Right lobe of liver (tissue), 6 donors: ENCODE measurements around the gene THADA. TPM values are rescaled to one million over a fixed set of nuclear protein-coding genes. Genes with fewer than 3 reads are reported as not detected.

Source experiments
- ATAC-seq, 4 donors: fragments of 200-7000 bp; cut with Tn5 transposase; one replicate each; pipeline ENCODE4 v1.9.1; 2020; ENCODE audit warnings: mild to moderate bottlenecking in 4 of 4, moderate library complexity in 4 of 4
- DNase-seq, 3 donors: peaks; one replicate each; pipeline ENCODE4 v3.0.0-alpha.2; 2020
- H3K27ac ChIP-seq, 3 donors: fragments of 200-600 bp; one replicate each; pipeline ENCODE4 v1.8.0; 2022
- H3K27me3 ChIP-seq, 2 donors: fragments of 200-600 bp; one replicate each; pipeline ENCODE4 v1.8.0; 2022
- H3K36me3 ChIP-seq, 4 donors: fragments of 200-600 bp; sonication (generic) in 1 of 4; one replicate each; pipeline versions ENCODE4 v1.5.1 to v1.8.0; 2017 to 2022; ENCODE audit warnings: control low read depth in 1 of 4
- H3K4me1 ChIP-seq, 4 donors: fragments of 200-600 bp; sonication (generic) in 1 of 4; one replicate each; pipeline versions ENCODE4 v1.5.1 to v1.8.0; 2017 to 2022; ENCODE audit warnings: control low read depth in 1 of 4
- H3K4me3 ChIP-seq, 3 donors: fragments of 200-600 bp; one replicate each; pipeline ENCODE4 v1.8.0; 2022
- H3K9me3 ChIP-seq, 4 donors: fragments of 200-600 bp; sonication (generic) in 1 of 4; one replicate each; pipeline versions ENCODE4 v1.5.1 to v1.8.0; 2017 to 2022; ENCODE audit warnings: control low read depth in 1 of 4
- CTCF ChIP-seq, 4 donors: fragments of 200-600 bp in 3 of 4; fragments of 450-650 bp in 1 of 4; IDR thresholded peaks; one replicate each; pipeline versions ENCODE4 v1.5.1 to v1.8.0; 2016 to 2022; ENCODE audit warnings: antibody characterized with exemption in 4 of 4, mild to moderate bottlenecking in 2 of 4
- POLR2A ChIP-seq: fragments of 450-650 bp; IDR thresholded peaks from one replicate; pipeline ENCODE4 v1.6.1; 2017; ENCODE audit warnings: antibody characterized with exemption, mild to moderate bottlenecking
- WGBS: methylation state at CpG from one replicate; pipeline ENCODE4 v1.1.6; 2018; ENCODE audit warnings: low coverage, low lambda C conversion rate; ENCODE audit not compliant: insufficient coverage; ENCODE audit errors: missing lambda C conversion rate; 5-methylcytosine and 5-hydroxymethylcytosine counted together
- intact Hi-C, 2 donors: fragments of 100-400 bp; cut with DNase I; formaldehyde crosslinking; loops; one replicate each; pipeline versions ENCODE4 v1.11.2 to v1.14.1; 2022
- total RNA-seq, 6 experiments: library from RNA; depleted of rRNA in 2 of 6; stranded (reverse); fragments of >200 nt in 2 of 6; fragmentation: NEBNext Ultra II Directional in 3 of 6; extraction: Animal tissue kit (Norgen Biotek cat#: 25700) in 3 of 6; gene quantifications; one replicate each; pipeline versions ENCODE4 v1.1.0 to v1.2.4, GENCODE V29; 2016 to 2023
- donor health status: DM: no; HTN: yes; CAD: no.
- donor health status: DM: no; HTN: no; CAD: no.
- donor health status: DM: no; HTN: no; CAD: no.
- donor health status: DM: no; HTN: yes; CAD: no.
- donor health status: DM: no; HTN: yes; CAD: no.

The THADA gene
- total RNA-seq, 6 experiments from 2014 or later, result 12.2 to 21.6 (median 14.0) TPM

- peak; percentile 99 for TF ChIP-seq POLR2A
- no peak for TF ChIP-seq CTCF (IDR thresholded peaks at IDR 0.05)
- Histone ChIP-seq H3K4me1 (peaks cover 2 to 41% (median 17%) of the 10 kb centered on the region in 4 donors), H3K27ac (peak within 1 kb of the TSS; percentile 97 to 98 (median 98)), H3K27me3 (no peaks in the 10 kb centered on the region), H3K4me3 (peak within 1 kb of the TSS; percentile 81 to 92 (median 84)), H3K9me3 (no peaks in the 10 kb centered on the region), H3K36me3 (peaks cover 0 to 33% (median 5%) of the 10 kb centered on the region in 4 donors)
- peak; percentile 98 to 99 (median 99) for DNase-seq
- intact Hi-C loops, result loop anchor here (10.0 kb wide), 3 partner anchors 62 to 252 kb away; no protein-coding TSS in a partner anchor
- ATAC-seq, result peak; percentile 58 to 81 (median 68)
- no CpG with 5 or more reads among the region's 58 CpGs for WGBS
Observed at GRCh38 chr2:43226558-43226954, 369.3 kb downstream of the THADA start, which contains the start of gene ZFP36L2. Gene ZFP36L2, minus strand, starts transcription at chr2:43226606. Its CDS starts 291 bp downstream, at chr2:43226315.

GRCh38 chr2:43225788-43226557 is 369.9 kb downstream of the THADA start:
- TF ChIP-seq CTCF (IDR thresholded peaks at IDR 0.05) (no peak), POLR2A (no peak)
- Histone ChIP-seq H3K36me3 (peaks cover 0 to 33% (median 5%) of the 10 kb centered on the region in 4 donors), H3K4me1 (peaks cover 2 to 47% (median 20%) of the 10 kb centered on the region in 4 donors), H3K4me3 (peak overlapping the region; percentile 81 to 92 (median 84)), H3K27me3 (no peaks in the 10 kb centered on the region), H3K9me3 (no peaks in the 10 kb centered on the region), H3K27ac (peak overlapping the region; percentile 97 to 98 (median 98))
- peak; percentile 18 to 41 (median 28) for ATAC-seq
- DNase-seq, result peak; percentile 85 to 91 (median 87)
- intact Hi-C loops, result loop anchor here (10.0 kb wide), 3 partner anchors 61 to 251 kb away; no protein-coding TSS in a partner anchor
- WGBS, result under 1% methylated on average over 24 of the region's 80 CpGs

- Histone ChIP-seq H3K36me3 (peaks cover 0 to 33% (median 5%) of the 10 kb centered on the region in 4 donors), H3K27me3 (no peaks in the 10 kb centered on the region), H3K27ac (peak overlapping the region; percentile 97 to 98 (median 98)), H3K9me3 (no peaks in the 10 kb centered on the region), H3K4me3 (peak overlapping the region; percentile 81 to 92 (median 84)), H3K4me1 (peaks cover 2 to 55% (median 21%) of the 10 kb centered on the region in 4 donors)
- ATAC-seq (no peak), DNase-seq (peak; percentile 60 to 81 (median 73))
- intact Hi-C loops, result loop anchor here (10.0 kb wide), 3 partner anchors 60 to 250 kb away; no protein-coding TSS in a partner anchor
- WGBS, result 0% methylated on average over 2 of the region's 74 CpGs
- TF ChIP-seq POLR2A (no peak), CTCF (IDR thresholded peaks at IDR 0.05) (no peak)
Observed at GRCh38 chr2:43225093-43225787, 370.6 kb downstream of the THADA start.

- TF ChIP-seq POLR2A, result no peak
- no peak for TF ChIP-seq CTCF (IDR thresholded peaks at IDR 0.05)
- intact Hi-C loops, result loop anchor here (10.0 kb wide), 3 partner anchors 60 to 250 kb away; no protein-coding TSS in a partner anchor
- Histone ChIP-seq H3K4me1 (peaks cover 2 to 55% (median 21%) of the 10 kb centered on the region in 4 donors), H3K36me3 (peaks cover 0 to 33% (median 5%) of the 10 kb centered on the region in 4 donors), H3K9me3 (no peaks in the 10 kb centered on the region), H3K4me3 (peak overlapping the region; percentile 81 to 92 (median 84)), H3K27ac (peak overlapping the region; percentile 97 to 98 (median 98)), H3K27me3 (no peaks in the 10 kb centered on the region)
- DNase-seq (peak in 2 of 3 donors; percentile 61 to 64), ATAC-seq (no peak)
- no CpG with 5 or more reads among the region's 74 CpGs for WGBS
Observed at GRCh38 chr2:43224571-43225092, 371.2 kb downstream of the THADA start.
